B cell (primary cell): ENCODE data around the gene KRT82. TPM values are rescaled to one million over a fixed set of nuclear protein-coding genes. Genes with fewer than 3 reads are reported as not detected.
A peak's percentile ranks its signal among the peaks of the same experiment; 100 is the strongest.

ENCODE experiments used
- ATAC-seq: fragments of 200-7000 bp; cut with Tn5 transposase; one replicate; pipeline ENCODE4 v1.10.0; 2021; ENCODE audit warnings: low read depth, mild to moderate bottlenecking, moderate number of reproducible peaks, moderate library complexity
- CTCF ChIA-PET: fragments of 350-600 bp; sonication (Branson Sonifier 250); formaldehyde crosslinking; loops from one replicate; lab custom pipeline; 2021; ENCODE audit warnings: antibody characterized with exemption, inconsistent platforms; lab: Charles Lee
- POLR2A ChIA-PET: fragments of 350-600 bp; sonication (Branson Sonifier 250); formaldehyde crosslinking; loops from one replicate; lab custom pipeline; 2021; ENCODE audit warnings: antibody characterized with exemption; lab: Charles Lee
- DNase-seq: peaks from one replicate; pipeline ENCODE4 v3.0.0; 2013
- H2AFZ ChIP-seq: 2 replicates; pipeline ENCODE4 v1.6.1; 2012; ENCODE audit warnings: mild to moderate bottlenecking, low read depth, low read length; ENCODE audit not compliant: insufficient read depth, poor library complexity, severe bottlenecking
- H3K27ac ChIP-seq, 2 donors: 1 replicate in 1 of 2; 2 replicates in 1 of 2; pipeline ENCODE4 v1.5.1; 2012 to 2013; ENCODE audit warnings: low read length in 2 of 2, mild to moderate bottlenecking in 2 of 2, moderate library complexity in 1 of 2
- H3K27me3 ChIP-seq, 4 experiments: fragments of 200-600 bp in 1 of 4; sonication (generic) in 1 of 4; replicated peaks in 1 of 4; 1 replicate in 2 of 4; 2 replicates in 2 of 4; pipeline versions ENCODE4 v1.6.1 to v1.7.0; 2013 to 2016; ENCODE audit warnings: low read length in 3 of 4, mild to moderate bottlenecking in 2 of 4, mixed read lengths in 1 of 4, moderate library complexity in 1 of 4; ENCODE audit not compliant: insufficient read depth in 4 of 4, control insufficient read depth in 3 of 4; ENCODE audit errors: control extremely low read depth in 1 of 4
- H3K36me3 ChIP-seq, 2 experiments: replicated peaks in 1 of 2; 1 replicate in 1 of 2; 2 replicates in 1 of 2; pipeline versions ENCODE4 v1.6.1 to v1.7.1; 2013; ENCODE audit warnings: low read length in 1 of 2; ENCODE audit not compliant: insufficient read depth in 2 of 2, control insufficient read depth in 1 of 2; ENCODE audit errors: control extremely low read depth in 1 of 2, extremely low read depth in 1 of 2
- H3K4me1 ChIP-seq, 2 donors: fragments of 200-600 bp in 1 of 2; sonication (generic) in 1 of 2; 1 replicate in 1 of 2; 2 replicates in 1 of 2; pipeline versions ENCODE4 v1.5.1 to v1.6.1; 2013 to 2017; ENCODE audit warnings: low read length in 2 of 2; ENCODE audit not compliant: control insufficient read depth in 2 of 2, insufficient read depth in 2 of 2
- H3K4me2 ChIP-seq: replicated peaks from 2 replicates; pipeline ENCODE3; 2012; ENCODE audit warnings: mild to moderate bottlenecking, low read depth, low read length; ENCODE audit not compliant: poor library complexity, severe bottlenecking
- H3K4me3 ChIP-seq, 5 experiments: fragments of 200-600 bp in 1 of 5; sonication (generic) in 1 of 5; 1 replicate in 3 of 5; 2 replicates in 2 of 5; pipeline versions ENCODE4 v1.5.1 to v1.7.0; 2011 to 2016; ENCODE audit warnings: low read length in 4 of 5, mild to moderate bottlenecking in 4 of 5, low read depth in 2 of 5, control low read depth in 1 of 5, moderate library complexity in 1 of 5; ENCODE audit not compliant: insufficient read depth in 1 of 5; ENCODE audit errors: control extremely low read depth in 1 of 5, extremely low read depth in 1 of 5
- H3K79me2 ChIP-seq: fragments of 200-600 bp; sonication (generic); one replicate; pipeline ENCODE4 v1.6.0; 2016; ENCODE audit warnings: low read length; ENCODE audit not compliant: control insufficient read depth, insufficient read depth
- H3K9ac ChIP-seq: fragments of 200-600 bp; sonication (generic); 2 replicates; pipeline ENCODE4 v1.6.1; 2017; ENCODE audit warnings: mild to moderate bottlenecking, low read length, moderate library complexity
- H3K9me3 ChIP-seq, 3 donors: one replicate each; pipeline versions ENCODE4 v1.6.1 to v1.7.1; 2013; ENCODE audit warnings: low read length in 2 of 3; ENCODE audit not compliant: control insufficient read depth in 2 of 3, insufficient read depth in 1 of 3; ENCODE audit errors: control extremely low read depth in 1 of 3
- H4K20me1 ChIP-seq: 2 replicates; pipeline ENCODE4 v1.6.0; 2012; ENCODE audit warnings: mild to moderate bottlenecking, low read length; ENCODE audit not compliant: insufficient read depth, control insufficient read depth, poor library complexity, severe bottlenecking
- H3K27ac Mint-ChIP-seq: one replicate; pipeline ENCODE4 v1.8.0; 2021; ENCODE audit warnings: mixed read lengths
- H3K27me3 Mint-ChIP-seq: one replicate; pipeline ENCODE4 v1.8.0; 2021; ENCODE audit warnings: mixed read lengths
- H3K4me1 Mint-ChIP-seq: one replicate; pipeline ENCODE4 v1.8.0; 2021; ENCODE audit warnings: mixed read lengths
- H3K4me3 Mint-ChIP-seq: one replicate; pipeline ENCODE4 v1.8.0; 2021; ENCODE audit warnings: mixed read lengths
- H3K9me3 Mint-ChIP-seq: one replicate; pipeline ENCODE4 v1.8.0; 2022; ENCODE audit warnings: mixed read lengths; ENCODE audit not compliant: insufficient read depth
- CTCF ChIP-seq: fragments of 200-600 bp; IDR thresholded peaks from one replicate; pipeline ENCODE4 v1.8.0; 2022; ENCODE audit warnings: antibody characterized with exemption, mild to moderate bottlenecking
- EZH2 ChIP-seq: IDR thresholded peaks from 2 replicates; pipeline ENCODE4 v1.6.1; 2012; ENCODE audit warnings: borderline replicate concordance, low read depth, mild to moderate bottlenecking, moderate library complexity, low read length; ENCODE audit not compliant: insufficient read depth, poor library complexity, severe bottlenecking
- WGBS: methylation state at CpG from one replicate; pipeline ENCODE4 v1.1.5; 2013; ENCODE audit warnings: missing lambda C conversion rate; ENCODE audit not compliant: insufficient coverage; 5-methylcytosine and 5-hydroxymethylcytosine counted together
- intact Hi-C: fragments of 100-400 bp; cut with micrococcal nuclease; formaldehyde crosslinking; loops from one replicate; pipeline ENCODE4 v1.10.0; 2022
- polyA plus RNA-seq: library from polyadenylated mRNA; depleted of rRNA; stranded (reverse); fragments of >200 nt; gene quantifications from 2 replicates; pipeline ENCODE4 v1.2.3, GENCODE V29; 2012
- total RNA-seq, 2 donors: library from RNA; stranded (reverse); fragments of 120-200 nt in 1 of 2; gene quantifications; 1 replicate in 1 of 2; 2 replicates in 1 of 2; pipeline versions ENCODE4 v1.2.3 to v1.2.4, GENCODE V29; 2013 to 2022

KRT82 gene
- total and polyA plus RNA-seq, 2 donors (not counting 1 experiment from before 2014, with no cell fraction given), result not detected

GRCh38 chr12:52360106-52360662, 46.0 kb downstream of the KRT82 start:
- Mint-ChIP-seq H3K4me3 (no peak overlapping the region), H3K9me3 (no peaks in the 10 kb centered on the region), H3K4me1 (peaks cover 28% of the 10 kb centered on the region), H3K27ac (no peak overlapping the region), H3K27me3 (peaks cover 8% of the 10 kb centered on the region)
- H3K79me2 ChIP-seq, result no peaks in the 10 kb centered on the region
- H2AFZ ChIP-seq, result no peak overlapping the region
- WGBS, result 97% methylated on average over 6 of the region's 7 CpGs
- intact Hi-C loops, result no loop called here
- ChIA-PET POLR2A (no interaction called here), CTCF (no interaction called here)
- TF ChIP-seq CTCF (no peak), EZH2 (no peak)
- DNase-seq (no peak), ATAC-seq (no peak)
- no peaks in the 10 kb centered on the region for H3K9me3 ChIP-seq
- no peaks in the 10 kb centered on the region for H4K20me1 ChIP-seq
- H3K4me2 ChIP-seq, result no peak overlapping the region
- H3K27me3 ChIP-seq, result peaks cover 0 to 5% (median 0%) of the 10 kb centered on the region in 4 experiments
- no peaks in the 10 kb centered on the region for H3K36me3 ChIP-seq
- no peak overlapping the region for H3K4me3 ChIP-seq
- H3K27ac ChIP-seq, result no peak overlapping the region
- peaks cover 20 to 21% of the 10 kb centered on the region in 2 donors for H3K4me1 ChIP-seq
- H3K9ac ChIP-seq, result no peak overlapping the region

- Histone ChIP-seq H3K4me1 (peaks cover 20 to 21% of the 10 kb centered on the region in 2 donors), H3K4me2 (no peak overlapping the region), H3K36me3 (no peaks in the 10 kb centered on the region), H3K79me2 (no peaks in the 10 kb centered on the region), H3K9ac (no peak overlapping the region), H2AFZ (no peak overlapping the region), H3K9me3 (no peaks in the 10 kb centered on the region), H3K27ac (no peak overlapping the region), H4K20me1 (no peaks in the 10 kb centered on the region), H3K4me3 (no peak overlapping the region), H3K27me3 (peaks cover 0 to 3% (median 0%) of the 10 kb centered on the region in 4 experiments)
- DNase-seq, result no peak
- 97% methylated on average over 5 of the region's 5 CpGs for WGBS
- ChIA-PET CTCF (no interaction called here), POLR2A (no interaction called here)
- Mint-ChIP-seq H3K9me3 (no peaks in the 10 kb centered on the region), H3K27ac (peak overlapping the region; percentile 5), H3K27me3 (peaks cover 12% of the 10 kb centered on the region), H3K4me3 (no peak overlapping the region), H3K4me1 (peaks cover 27% of the 10 kb centered on the region)
- ATAC-seq, result no peak
- intact Hi-C loops, result no loop called here
- TF ChIP-seq EZH2 (no peak), CTCF (no peak)
Observed at GRCh38 chr12:52359621-52360061, 46.5 kb downstream of the KRT82 start.
